Loucy (cell line): ENCODE data around the gene ADIPOR2.

Source experiments
- EZH2phosphoT487 ChIP-seq: fragments of 200-600 bp; IDR thresholded peaks from 2 replicates; pipeline ENCODE4 v1.6.1; 2018; ENCODE audit warnings: antibody characterized with exemption, mild to moderate bottlenecking, moderate library complexity, borderline replicate concordance
- TF ChIP-seq, protein P1 (sequence below): fragments of 200-600 bp; sonication (generic); conservative IDR thresholded peaks from 2 replicates; pipeline ENCODE4 v1.5.1; 2014; ENCODE audit warnings: mild to moderate bottlenecking, antibody characterized with exemption, low read length

GRCh38 chr12:1657688-1658087 lies 33.2 kb upstream of the ADIPOR2 start:
- TF ChIP-seq, protein P1, sequence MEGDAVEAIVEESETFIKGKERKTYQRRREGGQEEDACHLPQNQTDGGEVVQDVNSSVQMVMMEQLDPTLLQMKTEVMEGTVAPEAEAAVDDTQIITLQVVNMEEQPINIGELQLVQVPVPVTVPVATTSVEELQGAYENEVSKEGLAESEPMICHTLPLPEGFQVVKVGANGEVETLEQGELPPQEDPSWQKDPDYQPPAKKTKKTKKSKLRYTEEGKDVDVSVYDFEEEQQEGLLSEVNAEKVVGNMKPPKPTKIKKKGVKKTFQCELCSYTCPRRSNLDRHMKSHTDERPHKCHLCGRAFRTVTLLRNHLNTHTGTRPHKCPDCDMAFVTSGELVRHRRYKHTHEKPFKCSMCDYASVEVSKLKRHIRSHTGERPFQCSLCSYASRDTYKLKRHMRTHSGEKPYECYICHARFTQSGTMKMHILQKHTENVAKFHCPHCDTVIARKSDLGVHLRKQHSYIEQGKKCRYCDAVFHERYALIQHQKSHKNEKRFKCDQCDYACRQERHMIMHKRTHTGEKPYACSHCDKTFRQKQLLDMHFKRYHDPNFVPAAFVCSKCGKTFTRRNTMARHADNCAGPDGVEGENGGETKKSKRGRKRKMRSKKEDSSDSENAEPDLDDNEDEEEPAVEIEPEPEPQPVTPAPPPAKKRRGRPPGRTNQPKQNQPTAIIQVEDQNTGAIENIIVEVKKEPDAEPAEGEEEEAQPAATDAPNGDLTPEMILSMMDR: no peak
- TF ChIP-seq EZH2phosphoT487: no peak
